ENCODE measurements around the gene RAI1.

Gene RAI1

GRCh38 chr17:17815062-17815406 lies 133.8 kb downstream of the RAI1 start:
- no peak for DNase-seq (ENCODE audit: low spot score in 2 of 2)
- H3K4me1 Mint-ChIP-seq: peaks cover 6% of the 10 kb centered on the region
- ATAC-seq (replicated peaks; ENCODE audit: extremely low read depth, poor library complexity, severe bottlenecking): no peak
- no peaks in the 10 kb centered on the region for H3K27me3 Mint-ChIP-seq
- H3K9me3 Mint-ChIP-seq: no peaks in the 10 kb centered on the region
- H3K36me3 Mint-ChIP-seq (ENCODE audit: insufficient read depth): peaks cover 40% of the 10 kb centered on the region
- no peak overlapping the region for H3K4me3 Mint-ChIP-seq
- peak overlapping the region; percentile 84 for H3K27ac Mint-ChIP-seq (ENCODE audit: low read depth)

- Mint-ChIP-seq H3K36me3 (ENCODE audit: insufficient read depth) (peaks cover 41% of the 10 kb centered on the region), H3K4me3 (peak overlapping the region; percentile 57), H3K4me1 (peaks cover 11% of the 10 kb centered on the region), H3K27ac (ENCODE audit: low read depth) (peak overlapping the region; percentile 84), H3K27me3 (no peaks in the 10 kb centered on the region), H3K9me3 (no peaks in the 10 kb centered on the region)
- ATAC-seq (replicated peaks; ENCODE audit: extremely low read depth, poor library complexity, severe bottlenecking): no peak
- no peak for DNase-seq (ENCODE audit: low spot score in 2 of 2)
These were observed 134.4 kb downstream of the RAI1 start for GRCh38 chr17:17815436-17816200.

- Mint-ChIP-seq H3K27me3 (no peaks in the 10 kb centered on the region), H3K4me1 (peaks cover 17% of the 10 kb centered on the region), H3K4me3 (peak overlapping the region; percentile 57), H3K9me3 (no peaks in the 10 kb centered on the region), H3K36me3 (ENCODE audit: insufficient read depth) (peaks cover 43% of the 10 kb centered on the region), H3K27ac (ENCODE audit: low read depth) (peak overlapping the region; percentile 64)
- DNase-seq (ENCODE audit: low spot score in 2 of 2): no peak
- ATAC-seq (replicated peaks; ENCODE audit: extremely low read depth, poor library complexity, severe bottlenecking): no peak
These were observed 135.1 kb downstream of the RAI1 start for GRCh38 chr17:17816240-17816814.

GRCh38 chr17:17816831-17817551 lies 135.7 kb downstream of the RAI1 start:
- Mint-ChIP-seq H3K27ac (ENCODE audit: low read depth) (peak overlapping the region; percentile 64), H3K9me3 (no peaks in the 10 kb centered on the region), H3K36me3 (ENCODE audit: insufficient read depth) (peaks cover 40% of the 10 kb centered on the region), H3K4me3 (peak overlapping the region; percentile 13), H3K27me3 (no peaks in the 10 kb centered on the region), H3K4me1 (peaks cover 17% of the 10 kb centered on the region)
- ATAC-seq (replicated peaks; ENCODE audit: extremely low read depth, poor library complexity, severe bottlenecking): no peak
- no peak for DNase-seq (ENCODE audit: low spot score in 2 of 2)

GRCh38 chr17:17817552-17817947 lies 136.3 kb downstream of the RAI1 start:
- Mint-ChIP-seq H3K4me1 (peaks cover 19% of the 10 kb centered on the region), H3K27me3 (no peaks in the 10 kb centered on the region), H3K4me3 (no peak overlapping the region), H3K9me3 (no peaks in the 10 kb centered on the region), H3K36me3 (ENCODE audit: insufficient read depth) (peaks cover 40% of the 10 kb centered on the region), H3K27ac (ENCODE audit: low read depth) (peak overlapping the region; percentile 38)
- ATAC-seq (replicated peaks; ENCODE audit: extremely low read depth, poor library complexity, severe bottlenecking) (no peak), DNase-seq (ENCODE audit: low spot score in 2 of 2) (no peak)

- no peak overlapping the region for H3K4me3 Mint-ChIP-seq
- peaks cover 38% of the 10 kb centered on the region for H3K36me3 Mint-ChIP-seq (ENCODE audit: insufficient read depth)
- H3K9me3 Mint-ChIP-seq: no peaks in the 10 kb centered on the region
- ATAC-seq (replicated peaks; ENCODE audit: extremely low read depth, poor library complexity, severe bottlenecking) (no peak), DNase-seq (ENCODE audit: low spot score in 2 of 2) (no peak)
- H3K27me3 Mint-ChIP-seq: no peaks in the 10 kb centered on the region
- H3K27ac Mint-ChIP-seq (ENCODE audit: low read depth): peak overlapping the region; percentile 38
- peaks cover 25% of the 10 kb centered on the region for H3K4me1 Mint-ChIP-seq
These were observed 136.8 kb downstream of the RAI1 start for GRCh38 chr17:17818088-17818526.

- H3K27me3 Mint-ChIP-seq: no peaks in the 10 kb centered on the region
- ATAC-seq (replicated peaks; ENCODE audit: extremely low read depth, poor library complexity, severe bottlenecking): no peak
- peak overlapping the region; percentile 86 for H3K27ac Mint-ChIP-seq (ENCODE audit: low read depth)
- H3K4me1 Mint-ChIP-seq: peaks cover 29% of the 10 kb centered on the region
- peaks cover 36% of the 10 kb centered on the region for H3K36me3 Mint-ChIP-seq (ENCODE audit: insufficient read depth)
- H3K4me3 Mint-ChIP-seq: no peak overlapping the region
- no peak for DNase-seq (ENCODE audit: low spot score in 2 of 2)
- H3K9me3 Mint-ChIP-seq: no peaks in the 10 kb centered on the region
These were observed 137.9 kb downstream of the RAI1 start for GRCh38 chr17:17819111-17819510.

- Mint-ChIP-seq H3K27ac (ENCODE audit: low read depth) (peak overlapping the region; percentile 86), H3K4me3 (no peak overlapping the region), H3K9me3 (no peaks in the 10 kb centered on the region), H3K27me3 (no peaks in the 10 kb centered on the region), H3K36me3 (ENCODE audit: insufficient read depth) (peaks cover 33% of the 10 kb centered on the region), H3K4me1 (peaks cover 33% of the 10 kb centered on the region)
- ATAC-seq (replicated peaks; ENCODE audit: extremely low read depth, poor library complexity, severe bottlenecking) (no peak), DNase-seq (ENCODE audit: low spot score in 2 of 2) (no peak)
These were observed 138.3 kb downstream of the RAI1 start for GRCh38 chr17:17819561-17819995.

- peaks cover 38% of the 10 kb centered on the region for H3K4me1 Mint-ChIP-seq
- no peaks in the 10 kb centered on the region for H3K27me3 Mint-ChIP-seq
These were observed 138.8 kb downstream of the RAI1 start for GRCh38 chr17:17820046-17820445.

GRCh38 chr17:17820463-17821158 lies 139.4 kb downstream of the RAI1 start:
- H3K27me3 Mint-ChIP-seq: no peaks in the 10 kb centered on the region
- H3K4me1 Mint-ChIP-seq: peaks cover 38% of the 10 kb centered on the region
- peaks cover 25% of the 10 kb centered on the region for H3K36me3 Mint-ChIP-seq (ENCODE audit: insufficient read depth)
- no peaks in the 10 kb centered on the region for H3K9me3 Mint-ChIP-seq
- peak overlapping the region; percentile 86 for H3K27ac Mint-ChIP-seq (ENCODE audit: low read depth)
- no peak for ATAC-seq (replicated peaks; ENCODE audit: extremely low read depth, poor library complexity, severe bottlenecking)
- DNase-seq (ENCODE audit: low spot score in 2 of 2): no peak
- H3K4me3 Mint-ChIP-seq: peak overlapping the region; percentile 36

More at GRCh38 chr17:17820046-17820445, 138.8 kb downstream of the RAI1 start:
- no peak for DNase-seq (ENCODE audit: low spot score in 2 of 2)
- Mint-ChIP-seq H3K36me3 (ENCODE audit: insufficient read depth) (peaks cover 29% of the 10 kb centered on the region), H3K4me3 (no peak overlapping the region), H3K9me3 (no peaks in the 10 kb centered on the region), H3K27ac (ENCODE audit: low read depth) (peak overlapping the region; percentile 86)
- no peak for ATAC-seq (replicated peaks; ENCODE audit: extremely low read depth, poor library complexity, severe bottlenecking)

GRCh38 chr17:17822189-17822588 lies 140.9 kb downstream of the RAI1 start:
- DNase-seq (ENCODE audit: low spot score in 2 of 2): no peak
- H3K36me3 Mint-ChIP-seq (ENCODE audit: insufficient read depth): peaks cover 25% of the 10 kb centered on the region
- H3K4me1 Mint-ChIP-seq: peaks cover 53% of the 10 kb centered on the region

GRCh38 chr17:17822616-17823015 lies 141.4 kb downstream of the RAI1 start:
- Mint-ChIP-seq H3K27me3 (no peaks in the 10 kb centered on the region), H3K4me1 (peaks cover 55% of the 10 kb centered on the region), H3K9me3 (no peaks in the 10 kb centered on the region), H3K27ac (ENCODE audit: low read depth) (peak overlapping the region; percentile 91), H3K36me3 (ENCODE audit: insufficient read depth) (peaks cover 26% of the 10 kb centered on the region), H3K4me3 (peak overlapping the region; percentile 71)
- ATAC-seq (replicated peaks; ENCODE audit: extremely low read depth, poor library complexity, severe bottlenecking) (no peak), DNase-seq (ENCODE audit: low spot score in 2 of 2) (no peak)

More at GRCh38 chr17:17822189-17822588, 140.9 kb downstream of the RAI1 start:
- Mint-ChIP-seq H3K9me3 (no peaks in the 10 kb centered on the region), H3K4me3 (no peak overlapping the region), H3K27me3 (no peaks in the 10 kb centered on the region), H3K27ac (ENCODE audit: low read depth) (peak overlapping the region; percentile 91)
- ATAC-seq (replicated peaks; ENCODE audit: extremely low read depth, poor library complexity, severe bottlenecking): no peak
